ENCODE results near the gene ASTL. TPM values are rescaled to one million over a fixed set of nuclear protein-coding genes. Genes with fewer than 3 reads are reported as not detected.

The ASTL gene
- total and polyA plus RNA-seq, 9 of the 15 experiments (the other 6 are each of a cell fraction or from before 2014, with no cell fraction given) = not detected

GRCh38 chr2:96186562-96186961 is 48.3 kb upstream of the ASTL start (continued):
- TF ChIP-seq ZMIZ1 (IDR thresholded peaks at IDR 0.05; ENCODE audit: low read depth in 2 of 2, low read length in 2 of 2) = no peak

- Histone ChIP-seq H2AFZ (ENCODE audit: low read depth, low read length) (no peak overlapping the region), H3K9me3 (replicated peaks; ENCODE audit: control insufficient read depth, insufficient read depth, low read depth, low read length) (no peaks in the 10 kb centered on the region), H3K9ac (ENCODE audit: insufficient read depth in 1 of 2, low read depth in 2 of 2, low read length in 2 of 2) (no peak overlapping the region), H3K4me3 (no peak overlapping the region), H4K20me1 (replicated peaks; ENCODE audit: control insufficient read depth, insufficient read depth, low read length) (no peaks in the 10 kb centered on the region; the same call in 1 of the 2 replicates), H3K27me3 (ENCODE audit: control insufficient read depth in 2 of 2, insufficient read depth in 2 of 2, low read length in 2 of 2) (no peaks in the 10 kb centered on the region), H3K4me2 (ENCODE audit: insufficient read depth, low read length) (no peak overlapping the region), H3K79me2 (ENCODE audit: control insufficient read depth, insufficient read depth, low read length) (no peaks in the 10 kb centered on the region), H3K9me1 (ENCODE audit: control insufficient read depth, insufficient read depth, low read length) (no peaks in the 10 kb centered on the region), H3K4me1 (replicated peaks in 1 of 2; ENCODE audit: control insufficient read depth in 2 of 2, insufficient read depth in 2 of 2, low read length in 2 of 2) (peaks cover 0 to 17% of the 10 kb centered on the region in 2 experiments; a peak in 2 of 5 replicates), H3K27ac (ENCODE audit: extremely low read depth, low read depth, low read length) (no peak overlapping the region), H3K36me3 (ENCODE audit: control insufficient read depth, insufficient read depth, low read length) (peaks cover 56% of the 10 kb centered on the region)
- BruUV-seq (replicated peaks) = no TSS peak
- 90% methylated on average over 1 of the region's 1 CpG for WGBS (ENCODE audit: insufficient coverage, low coverage, missing lambda C conversion rate)
- FAIRE-seq (no peak), ATAC-seq (no peak), DNase-seq (ENCODE audit: extremely low read depth in 1 of 4, low spot score in 3 of 4) (no peak)
- CTCF ChIA-PET (ENCODE audit: low intra/inter-chr PET ratio) = no interaction called here
- TF ChIP-seq CTBP1 (IDR thresholded peaks at IDR 0.05; ENCODE audit: borderline replicate concordance) = no peak
- TF ChIP-seq ZNF316 (IDR thresholded peaks at IDR 0.05) = no peak
- TF ChIP-seq ELF2 (CRISPR knock-in tag; IDR thresholded peaks at IDR 0.05) = no peak
- no peak for TF ChIP-seq ZSCAN32 (CRISPR knock-in tag; IDR thresholded peaks at IDR 0.05)
- no peak for TF ChIP-seq FUS (optimal IDR thresholded peaks at IDR 0.05; ENCODE audit: low read depth, low read length)
- TF ChIP-seq RBM17 (IDR thresholded peaks at IDR 0.05; ENCODE audit: borderline replicate concordance, low read depth, low read length) = no peak
- no peak for TF ChIP-seq RBM22 (IDR thresholded peaks at IDR 0.05; ENCODE audit: low read depth, low read length, poor library complexity, severe bottlenecking)
- no peak for TF ChIP-seq NCOA4 (IDR thresholded peaks at IDR 0.05; ENCODE audit: partially characterized antibody)
- no peak for TF ChIP-seq ZBTB5 (IDR thresholded peaks at IDR 0.05)
- TF ChIP-seq RFX7 (CRISPR knock-in tag; IDR thresholded peaks at IDR 0.05) = no peak
- in situ Hi-C loops (cut with MboI) = no loop called here
- intact Hi-C loops (cut with micrococcal nuclease) = no loop called here
- POLR2A ChIA-PET = interaction anchor here (1.1 kb wide), 2 partner anchors 15 to 18 kb away, joined by 3 read pairs; no protein-coding TSS in a partner anchor
These were observed 47.2 kb upstream of the ASTL start for GRCh38 chr2:96185516-96185915.
